GM12873 (cell line): ENCODE results near the gene SLIT2.

Source experiments
- TF ChIP-seq, protein P1 (sequence below): IDR thresholded peaks from 2 replicates; pipeline ENCODE4 v1.5.1; 2012; ENCODE audit warnings: low read depth, mild to moderate bottlenecking, moderate library complexity, low read length, control low read depth; ENCODE audit not compliant: insufficient read depth; ENCODE audit errors: missing control alignments

Gene SLIT2

DNA sequence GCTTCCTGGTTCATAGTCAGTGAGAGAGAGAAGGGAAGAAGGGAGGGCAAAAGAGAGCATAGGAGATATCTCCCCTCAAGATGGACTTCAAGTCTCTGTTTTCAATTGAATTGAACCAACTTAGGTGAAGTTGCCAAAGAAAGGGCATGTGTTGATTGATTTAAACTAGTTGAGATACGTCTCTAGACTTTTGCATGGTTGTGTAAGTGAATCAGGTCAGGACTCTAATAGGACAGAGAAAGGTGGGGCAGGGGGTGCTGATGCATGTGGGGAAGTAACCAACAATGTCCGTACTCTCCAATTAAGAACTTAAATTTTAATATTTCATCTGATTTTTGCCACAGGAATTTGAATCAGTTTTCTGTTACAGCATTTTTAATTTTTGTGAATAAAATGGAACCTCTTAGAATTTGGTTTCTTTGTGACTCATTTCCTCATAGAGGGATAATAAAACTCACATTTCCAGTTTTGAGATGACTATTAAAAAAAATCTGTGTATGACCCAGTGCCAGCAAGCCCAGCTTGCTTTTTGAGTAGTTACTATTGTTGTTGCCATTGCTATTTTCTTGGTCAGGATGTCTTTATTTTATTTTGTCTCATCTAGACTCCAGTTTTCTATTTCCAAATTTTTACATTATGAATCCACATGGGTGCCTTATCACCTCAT is 37.3 kb downstream of the SLIT2 start:
- TF ChIP-seq, protein P1, sequence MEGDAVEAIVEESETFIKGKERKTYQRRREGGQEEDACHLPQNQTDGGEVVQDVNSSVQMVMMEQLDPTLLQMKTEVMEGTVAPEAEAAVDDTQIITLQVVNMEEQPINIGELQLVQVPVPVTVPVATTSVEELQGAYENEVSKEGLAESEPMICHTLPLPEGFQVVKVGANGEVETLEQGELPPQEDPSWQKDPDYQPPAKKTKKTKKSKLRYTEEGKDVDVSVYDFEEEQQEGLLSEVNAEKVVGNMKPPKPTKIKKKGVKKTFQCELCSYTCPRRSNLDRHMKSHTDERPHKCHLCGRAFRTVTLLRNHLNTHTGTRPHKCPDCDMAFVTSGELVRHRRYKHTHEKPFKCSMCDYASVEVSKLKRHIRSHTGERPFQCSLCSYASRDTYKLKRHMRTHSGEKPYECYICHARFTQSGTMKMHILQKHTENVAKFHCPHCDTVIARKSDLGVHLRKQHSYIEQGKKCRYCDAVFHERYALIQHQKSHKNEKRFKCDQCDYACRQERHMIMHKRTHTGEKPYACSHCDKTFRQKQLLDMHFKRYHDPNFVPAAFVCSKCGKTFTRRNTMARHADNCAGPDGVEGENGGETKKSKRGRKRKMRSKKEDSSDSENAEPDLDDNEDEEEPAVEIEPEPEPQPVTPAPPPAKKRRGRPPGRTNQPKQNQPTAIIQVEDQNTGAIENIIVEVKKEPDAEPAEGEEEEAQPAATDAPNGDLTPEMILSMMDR: no peak

DNA sequence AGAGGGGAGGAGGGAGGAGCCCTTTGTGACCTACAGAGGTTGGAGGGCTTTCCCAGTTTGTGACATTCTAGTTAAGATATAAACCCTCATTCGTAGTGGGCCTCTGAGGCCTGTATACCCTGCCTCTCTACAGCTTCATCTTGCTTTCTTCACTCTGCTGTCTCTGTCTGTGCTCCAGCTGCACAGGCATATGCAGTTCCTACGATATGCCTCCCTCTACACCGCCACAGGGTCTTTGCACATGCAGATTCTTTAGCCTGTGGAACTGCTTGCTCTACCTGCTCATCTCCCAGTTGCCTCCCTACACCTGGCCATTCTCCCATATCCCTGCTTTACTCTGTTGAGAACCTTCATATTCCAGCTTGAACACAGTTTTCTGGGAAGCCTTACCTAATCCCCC is 38.1 kb downstream of the SLIT2 start:
- TF ChIP-seq, protein P1: no peak

DNA sequence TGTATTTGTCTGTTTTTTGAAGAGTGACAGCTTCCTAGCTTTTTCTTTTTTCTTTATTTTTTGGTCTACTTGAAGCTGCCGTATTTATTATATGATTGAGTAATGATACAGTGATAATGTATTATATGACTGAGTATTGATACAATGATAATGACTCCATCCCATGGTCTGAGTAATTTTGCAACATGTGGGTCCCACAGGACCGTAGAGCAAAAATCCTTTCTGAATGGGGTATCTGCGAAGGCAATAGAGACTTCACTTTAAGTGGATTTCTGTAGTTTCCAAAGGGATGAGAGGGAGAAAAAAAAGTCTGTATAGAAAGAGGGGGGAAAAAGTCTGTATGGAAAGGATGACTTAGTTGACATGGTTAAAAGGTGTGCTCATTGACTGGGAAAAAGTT is 41.0 kb downstream of the SLIT2 start:
- TF ChIP-seq, protein P1: no peak

DNA sequence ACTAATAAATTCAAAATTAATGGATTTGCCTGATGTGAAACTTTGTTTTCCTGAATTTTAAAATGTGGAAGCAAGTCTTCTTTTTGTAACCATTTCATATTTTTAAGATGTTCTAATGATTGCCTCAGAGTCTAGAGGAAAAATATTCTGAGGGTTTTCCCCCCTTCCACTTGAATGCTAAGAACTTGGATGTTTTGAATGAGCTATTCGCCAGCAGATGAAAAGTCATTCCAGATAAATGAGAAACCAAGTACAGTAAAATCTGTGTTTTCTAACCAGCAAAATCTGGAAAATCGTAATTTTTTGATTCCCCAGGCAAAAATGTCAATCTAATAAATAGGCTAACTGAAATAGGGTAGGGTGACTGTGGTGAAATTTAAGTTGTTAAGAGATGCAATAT is 45.6 kb downstream of the SLIT2 start:
- TF ChIP-seq, protein P1: no peak

DNA sequence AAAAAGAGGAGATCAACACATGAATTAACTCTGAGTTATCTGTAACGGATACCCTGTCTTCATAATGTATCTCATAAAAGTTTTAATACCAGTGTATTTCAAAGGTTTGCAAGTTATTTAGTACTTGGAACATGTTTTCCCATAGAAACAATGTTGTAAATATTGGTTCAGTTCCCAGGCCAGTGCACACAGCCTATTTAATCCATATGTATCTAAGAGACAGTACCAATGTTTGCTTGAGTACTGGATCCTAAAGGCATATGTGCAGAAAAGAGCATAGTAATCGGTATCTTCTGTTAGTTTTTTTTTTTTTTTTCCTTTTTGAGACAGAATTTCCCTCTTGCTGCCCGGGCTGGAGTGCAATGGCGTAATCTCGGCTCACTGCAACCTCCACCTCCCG is 46.1 kb downstream of the SLIT2 start:
- TF ChIP-seq, protein P1: no peak

DNA sequence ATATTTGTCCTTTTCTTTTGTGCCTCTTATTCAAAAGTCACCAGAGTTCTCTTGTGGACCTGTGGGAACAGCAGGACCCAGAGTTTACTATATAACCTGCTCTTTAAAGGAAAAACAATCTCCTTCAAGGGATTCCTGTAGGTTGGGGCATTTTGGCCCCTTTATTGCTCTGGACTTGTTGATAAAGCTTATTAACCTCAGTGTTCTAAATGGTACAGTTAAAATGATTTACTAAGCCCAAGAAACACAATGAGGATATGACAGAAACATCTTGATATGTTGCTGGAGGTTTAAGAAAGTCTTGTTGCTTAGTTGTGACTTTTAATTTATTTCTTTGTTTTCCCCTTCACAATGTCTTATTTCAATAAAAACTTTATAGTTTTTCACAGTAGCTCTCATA is 46.8 kb downstream of the SLIT2 start:
- TF ChIP-seq, protein P1: no peak

DNA sequence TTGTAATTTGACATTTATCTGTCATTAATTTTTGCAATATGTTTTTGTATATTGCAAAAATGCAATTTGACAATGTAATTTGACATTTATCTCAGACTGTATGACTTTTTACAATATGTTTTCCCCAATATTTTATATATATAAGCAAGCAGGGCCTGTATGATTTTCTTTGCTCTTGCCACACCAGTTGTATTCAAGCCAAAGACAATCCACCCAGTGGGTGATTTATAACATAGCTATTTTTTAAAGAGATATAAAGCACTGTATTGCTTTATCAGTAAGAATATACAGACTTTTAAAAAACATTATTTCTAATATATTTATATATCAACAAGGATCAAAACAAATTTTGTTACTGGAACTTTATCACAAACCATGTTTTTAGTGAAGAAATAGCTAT is 47.3 kb downstream of the SLIT2 start:
- TF ChIP-seq, protein P1: no peak

DNA sequence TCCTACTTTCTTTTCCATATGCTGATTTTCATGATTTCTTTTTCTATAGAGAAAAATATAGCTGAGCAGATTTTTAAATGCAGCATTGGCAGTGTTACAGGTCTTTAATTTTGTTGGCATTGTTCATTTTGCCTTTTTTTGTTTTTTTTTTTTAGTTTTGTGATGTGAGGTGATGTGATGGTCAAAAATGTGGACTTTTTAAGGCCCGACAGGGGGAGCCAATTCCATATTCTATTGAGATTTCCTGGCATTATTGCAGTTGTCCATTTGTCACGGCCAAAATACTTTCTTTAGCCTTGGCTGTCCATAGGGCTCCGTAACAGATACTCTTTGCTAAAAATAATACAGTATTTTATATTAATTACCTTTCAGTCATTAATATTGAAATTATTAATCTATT is 47.8 kb downstream of the SLIT2 start:
- TF ChIP-seq, protein P1: peak; percentile 29
